ENCODE data around the gene CCL14. TPM values are rescaled to one million over a fixed set of nuclear protein-coding genes. Genes with fewer than 3 reads are reported as not detected.

The CCL14 gene
- total RNA-seq, 1 experiment from 2014 or later: not detected

- H3K36me3 ChIP-seq (ENCODE audit: control insufficient read depth, insufficient read depth, low read length): no peaks in the 10 kb centered on the region
- Mint-ChIP-seq H3K36me3 (ENCODE audit: insufficient read depth, unreplicated experiment) (no peaks in the 10 kb centered on the region), H3K27me3 (ENCODE audit: insufficient read depth, unreplicated experiment) (no peaks in the 10 kb centered on the region), H3K4me3 (ENCODE audit: unreplicated experiment) (no peak overlapping the region), H3K4me1 (ENCODE audit: low read depth, unreplicated experiment) (peaks cover 9% of the 10 kb centered on the region), H3K9me3 (ENCODE audit: unreplicated experiment) (no peaks in the 10 kb centered on the region), H3K27ac (ENCODE audit: unreplicated experiment) (no peak overlapping the region)
- no peaks in the 10 kb centered on the region for H3K9me3 ChIP-seq
- intact Hi-C loops (cut with micrococcal nuclease; ENCODE audit: unreplicated experiment): no loop called here
- no peak for DNase-seq
- CTCF ChIA-PET: no interaction called here
- no TSS peak for BruUV-seq (replicated peaks)
- no peak overlapping the region for H3K4me3 ChIP-seq (ENCODE audit: low read depth, low read length)
- no peak for TF ChIP-seq CTCF (IDR thresholded peaks at IDR 0.05; ENCODE audit: insufficient read depth in 1 of 2, low read depth in 1 of 2, low read length in 1 of 2, severe bottlenecking in 1 of 2, unreplicated experiment in 1 of 2)
- POLR2A ChIA-PET: no interaction called here
- H3K27me3 ChIP-seq (replicated peaks; ENCODE audit: control insufficient read depth, insufficient read depth, low read length): no peaks in the 10 kb centered on the region
- no peaks in the 10 kb centered on the region for H3K4me1 ChIP-seq
Measured at GRCh38 chr17:35936063-35936462, 50.5 kb downstream of the CCL14 start.

- no peak for DNase-seq
- no peak overlapping the region for H3K27ac Mint-ChIP-seq (ENCODE audit: unreplicated experiment)
- BruUV-seq (replicated peaks): no TSS peak
Measured at GRCh38 chr17:35934760-35935159, 51.8 kb downstream of the CCL14 start.

More at GRCh38 chr17:35934760-35935159, 51.8 kb downstream of the CCL14 start:
- peaks cover 14% of the 10 kb centered on the region for H3K4me1 Mint-ChIP-seq (ENCODE audit: low read depth, unreplicated experiment)
- no peak for TF ChIP-seq CTCF (IDR thresholded peaks at IDR 0.05; ENCODE audit: insufficient read depth in 1 of 2, low read depth in 1 of 2, low read length in 1 of 2, severe bottlenecking in 1 of 2, unreplicated experiment in 1 of 2)
- H3K4me3 ChIP-seq (ENCODE audit: low read depth, low read length): no peak overlapping the region
- intact Hi-C loops (cut with micrococcal nuclease; ENCODE audit: unreplicated experiment): loop anchor here (5.0 kb wide), 1 partner anchor 87 kb away; no protein-coding TSS in a partner anchor
- ChIA-PET POLR2A (no interaction called here), CTCF (interaction anchor here (0.7 kb wide), 1 partner anchor 205 kb away, joined by 6 read pairs; no protein-coding TSS in a partner anchor)
- H3K4me3 Mint-ChIP-seq (ENCODE audit: unreplicated experiment): no peak overlapping the region
- H3K27me3 ChIP-seq (replicated peaks; ENCODE audit: control insufficient read depth, insufficient read depth, low read length): no peaks in the 10 kb centered on the region
- no peaks in the 10 kb centered on the region for H3K27me3 Mint-ChIP-seq (ENCODE audit: insufficient read depth, unreplicated experiment)
- no peaks in the 10 kb centered on the region for H3K9me3 Mint-ChIP-seq (ENCODE audit: unreplicated experiment)
- H3K4me1 ChIP-seq: peaks cover 3% of the 10 kb centered on the region; the same call in 1 of the 2 replicates
- H3K36me3 ChIP-seq (ENCODE audit: control insufficient read depth, insufficient read depth, low read length): no peaks in the 10 kb centered on the region
- peaks cover 7% of the 10 kb centered on the region for H3K36me3 Mint-ChIP-seq (ENCODE audit: insufficient read depth, unreplicated experiment)
- H3K9me3 ChIP-seq: no peaks in the 10 kb centered on the region

Other genes starting within 250 kb of the CCL14 start
- gene GAS2L2, start 233.5 kb downstream of the CCL14 start, total RNA-seq (2022): not detected in 2 replicates
- gene C17orf50, start 225.8 kb downstream of the CCL14 start, total RNA-seq (2022): not detected in 2 replicates
- gene MMP28, start 191.1 kb downstream of the CCL14 start, total RNA-seq (2022): not detected in 2 replicates
- 335 and 350 TPM in 2 replicates for gene TAF15, start 177.2 kb downstream of the CCL14 start, total RNA-seq (2022)
- gene HEATR9, start 117.8 kb downstream of the CCL14 start, total RNA-seq (2022): not detected in 2 replicates
- gene CCL5, start 106.4 kb downstream of the CCL14 start, total RNA-seq (2022): not detected in 2 replicates
- gene RDM1, start 56.0 kb downstream of the CCL14 start, total RNA-seq (2022): 9.9 and 12.9 TPM in 2 replicates
- gene LYZL6, start 43.0 kb downstream of the CCL14 start, total RNA-seq (2022): not detected in 2 replicates
- gene CCL16, start 5.2 kb downstream of the CCL14 start, total RNA-seq (2022): not detected in 2 replicates
- gene CCL15, start 14.8 kb upstream of the CCL14 start, total RNA-seq (2022): 0.30 and 0.52 TPM in 2 replicates
- not detected in 2 replicates for gene CCL23, start 31.2 kb upstream of the CCL14 start, total RNA-seq (2022)
- gene CCL18, start 77.5 kb upstream of the CCL14 start, total RNA-seq (2022): not detected in 2 replicates
- not detected in 2 replicates for gene CCL3, start 103.4 kb upstream of the CCL14 start, total RNA-seq (2022)
- not detected in 2 replicates for gene CCL4, start 117.1 kb upstream of the CCL14 start, total RNA-seq (2022)
- gene TBC1D3B, start 189.9 kb upstream of the CCL14 start, total RNA-seq (2022): 9.1 and 12.5 TPM in 2 replicates
- not detected in 2 replicates for gene CCL3L1, start 210.0 kb upstream of the CCL14 start, total RNA-seq (2022)
- not detected in 2 replicates for gene CCL4L2, start 224.3 kb upstream of the CCL14 start, total RNA-seq (2022)

All from Caco-2 (cell line).